Tibial artery (tissue), 4 donors: Measurements from ENCODE around the gene ROR2.

Experiments
- DNase-seq, 2 donors: peaks; one replicate each; pipeline ENCODE4 v3.0.0-alpha.2; 2019
- H3K27ac ChIP-seq, 2 donors: fragments of 200-600 bp; sonication (generic) in 1 of 2; 1 replicate in 1 of 2; 2 replicates in 1 of 2; pipeline ENCODE4 v1.5.1; 2018 to 2019; ENCODE audit warnings: mild to moderate bottlenecking in 1 of 2
- H3K27me3 ChIP-seq, 2 donors: fragments of 200-600 bp; sonication (generic) in 1 of 2; one replicate each; pipeline versions ENCODE4 v1.5.1 to v1.6.0; 2016 to 2019
- H3K36me3 ChIP-seq, 3 donors: fragments of 200-600 bp; sonication (generic) in 2 of 3; one replicate each; pipeline ENCODE4 v1.5.1; 2016 to 2019; ENCODE audit warnings: mild to moderate bottlenecking in 2 of 3
- H3K4me1 ChIP-seq, 4 donors: fragments of 200-600 bp; sonication (generic) in 2 of 4; 1 replicate in 3 of 4; 2 replicates in 1 of 4; pipeline ENCODE4 v1.5.1; 2016 to 2019
- H3K4me3 ChIP-seq, 2 donors: fragments of 200-600 bp; sonication (generic) in 1 of 2; 1 replicate in 1 of 2; 2 replicates in 1 of 2; pipeline ENCODE4 v1.5.1; 2018 to 2019; ENCODE audit warnings: mild to moderate bottlenecking in 2 of 2
- H3K9me3 ChIP-seq, 3 donors: fragments of 200-600 bp; sonication (generic) in 1 of 3; one replicate each; pipeline ENCODE4 v1.5.1; 2016 to 2019
- intact Hi-C: fragments of 100-400 bp; cut with DNase I; formaldehyde crosslinking; loops from one replicate; pipeline ENCODE4 v1.15.0; 2023; ENCODE audit warnings: low total_unique reads
- TF ChIP-seq, protein P1 (sequence below), 2 experiments: fragments of 200-600 bp in 1 of 2; fragments of 450-650 bp in 1 of 2; IDR thresholded peaks; one replicate each; pipeline ENCODE4 v1.5.1; 2017 to 2019; ENCODE audit warnings: antibody characterized with exemption in 2 of 2, mild to moderate bottlenecking in 1 of 2, moderate library complexity in 1 of 2

The ROR2 gene

DNA sequence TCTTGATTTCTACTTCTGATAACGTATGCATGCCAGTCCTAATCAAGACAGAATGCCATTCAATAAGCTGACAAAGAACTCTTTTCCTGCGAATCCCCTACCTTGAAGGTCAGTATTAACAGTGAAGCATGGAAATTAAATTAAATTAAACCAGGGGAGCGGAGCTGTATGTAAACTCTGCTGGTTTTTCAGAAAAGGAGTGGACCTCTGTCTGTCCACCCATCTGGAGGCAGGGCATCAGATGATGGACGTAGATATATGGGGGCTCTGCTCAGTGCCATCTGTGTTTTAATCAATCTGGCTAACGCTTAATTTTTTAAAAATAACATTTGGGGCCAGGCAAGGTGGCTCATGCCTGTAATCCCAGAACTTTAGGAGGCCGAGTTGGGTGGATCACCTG is 101.9 kb downstream of the ROR2 start:
- no peaks in the 10 kb centered on the region for H3K27me3 ChIP-seq
- TF ChIP-seq, protein P1, sequence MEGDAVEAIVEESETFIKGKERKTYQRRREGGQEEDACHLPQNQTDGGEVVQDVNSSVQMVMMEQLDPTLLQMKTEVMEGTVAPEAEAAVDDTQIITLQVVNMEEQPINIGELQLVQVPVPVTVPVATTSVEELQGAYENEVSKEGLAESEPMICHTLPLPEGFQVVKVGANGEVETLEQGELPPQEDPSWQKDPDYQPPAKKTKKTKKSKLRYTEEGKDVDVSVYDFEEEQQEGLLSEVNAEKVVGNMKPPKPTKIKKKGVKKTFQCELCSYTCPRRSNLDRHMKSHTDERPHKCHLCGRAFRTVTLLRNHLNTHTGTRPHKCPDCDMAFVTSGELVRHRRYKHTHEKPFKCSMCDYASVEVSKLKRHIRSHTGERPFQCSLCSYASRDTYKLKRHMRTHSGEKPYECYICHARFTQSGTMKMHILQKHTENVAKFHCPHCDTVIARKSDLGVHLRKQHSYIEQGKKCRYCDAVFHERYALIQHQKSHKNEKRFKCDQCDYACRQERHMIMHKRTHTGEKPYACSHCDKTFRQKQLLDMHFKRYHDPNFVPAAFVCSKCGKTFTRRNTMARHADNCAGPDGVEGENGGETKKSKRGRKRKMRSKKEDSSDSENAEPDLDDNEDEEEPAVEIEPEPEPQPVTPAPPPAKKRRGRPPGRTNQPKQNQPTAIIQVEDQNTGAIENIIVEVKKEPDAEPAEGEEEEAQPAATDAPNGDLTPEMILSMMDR (IDR thresholded peaks at IDR 0.05): no peak
- H3K9me3 ChIP-seq: no peaks in the 10 kb centered on the region
- peaks cover 0 to 16% (median 12%) of the 10 kb centered on the region in 4 donors for H3K4me1 ChIP-seq
- no peak for DNase-seq
- intact Hi-C loops: loop anchor here (10.0 kb wide), 1 partner anchor 793 kb away; no protein-coding TSS in a partner anchor
- no peaks in the 10 kb centered on the region for H3K36me3 ChIP-seq
- H3K4me3 ChIP-seq: no peak overlapping the region
- H3K27ac ChIP-seq: no peak overlapping the region

DNA sequence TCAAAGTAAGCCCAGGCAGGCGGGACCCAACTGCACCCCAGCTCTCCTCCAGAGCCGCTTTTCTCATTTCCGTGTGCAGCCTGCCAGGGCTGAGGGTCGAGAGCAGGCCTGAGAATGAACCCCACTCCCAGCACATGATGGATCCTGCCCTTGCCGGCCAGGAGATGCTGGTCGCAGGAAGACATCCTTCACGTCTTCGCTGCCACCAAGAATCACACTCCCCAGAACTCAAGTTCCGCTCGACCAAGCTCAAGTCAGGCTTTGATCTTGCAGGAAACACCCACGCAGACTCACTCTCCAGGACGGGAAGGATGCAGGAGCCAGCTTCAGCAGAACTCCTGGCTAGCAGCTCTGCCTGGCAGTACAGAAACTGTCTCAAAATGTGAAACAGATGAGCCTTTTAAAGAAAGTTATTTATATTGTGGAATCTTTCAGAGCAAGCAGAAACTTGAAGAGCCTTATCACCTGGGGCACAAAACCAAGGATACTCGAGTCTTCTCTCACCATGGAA is 102.4 kb downstream of the ROR2 start:
- Histone ChIP-seq H3K9me3 (no peaks in the 10 kb centered on the region), H3K27me3 (no peaks in the 10 kb centered on the region), H3K36me3 (no peaks in the 10 kb centered on the region), H3K27ac (no peak overlapping the region), H3K4me1 (peaks cover 0 to 18% (median 13%) of the 10 kb centered on the region in 4 donors), H3K4me3 (no peak overlapping the region)
- TF ChIP-seq, protein P1 (IDR thresholded peaks at IDR 0.05): no peak
- intact Hi-C loops: loop anchor here (10.0 kb wide), 1 partner anchor 793 kb away; no protein-coding TSS in a partner anchor
- no peak for DNase-seq

DNA sequence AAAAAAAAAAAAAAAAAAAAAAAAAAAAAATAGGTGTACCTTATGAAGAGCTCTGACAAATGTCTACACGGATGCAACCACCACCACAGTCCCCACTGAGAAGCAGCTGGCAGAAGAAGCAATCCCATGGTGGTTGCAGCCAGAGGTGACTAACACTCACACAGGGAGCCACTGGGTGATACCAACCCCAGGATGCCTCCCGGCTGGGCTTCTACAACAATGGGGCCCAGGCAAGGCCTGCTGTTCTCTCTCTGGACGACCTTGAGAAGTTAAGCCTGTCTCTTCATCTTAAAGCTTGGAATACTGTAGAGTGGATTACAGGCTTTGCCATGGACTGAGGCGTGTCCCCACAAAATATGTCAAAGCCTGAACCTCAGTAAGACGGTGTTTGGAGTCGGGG is 104.1 kb downstream of the ROR2 start:
- H3K36me3 ChIP-seq: no peaks in the 10 kb centered on the region
- H3K27ac ChIP-seq: no peak overlapping the region
- TF ChIP-seq, protein P1 (IDR thresholded peaks at IDR 0.05): no peak
- peaks cover 0 to 18% (median 13%) of the 10 kb centered on the region in 4 donors for H3K4me1 ChIP-seq
- no peaks in the 10 kb centered on the region for H3K9me3 ChIP-seq
- no peak for DNase-seq
- no peak overlapping the region for H3K4me3 ChIP-seq
- no peaks in the 10 kb centered on the region for H3K27me3 ChIP-seq
- intact Hi-C loops: loop anchor here (10.0 kb wide), 1 partner anchor 791 kb away; no protein-coding TSS in a partner anchor

DNA sequence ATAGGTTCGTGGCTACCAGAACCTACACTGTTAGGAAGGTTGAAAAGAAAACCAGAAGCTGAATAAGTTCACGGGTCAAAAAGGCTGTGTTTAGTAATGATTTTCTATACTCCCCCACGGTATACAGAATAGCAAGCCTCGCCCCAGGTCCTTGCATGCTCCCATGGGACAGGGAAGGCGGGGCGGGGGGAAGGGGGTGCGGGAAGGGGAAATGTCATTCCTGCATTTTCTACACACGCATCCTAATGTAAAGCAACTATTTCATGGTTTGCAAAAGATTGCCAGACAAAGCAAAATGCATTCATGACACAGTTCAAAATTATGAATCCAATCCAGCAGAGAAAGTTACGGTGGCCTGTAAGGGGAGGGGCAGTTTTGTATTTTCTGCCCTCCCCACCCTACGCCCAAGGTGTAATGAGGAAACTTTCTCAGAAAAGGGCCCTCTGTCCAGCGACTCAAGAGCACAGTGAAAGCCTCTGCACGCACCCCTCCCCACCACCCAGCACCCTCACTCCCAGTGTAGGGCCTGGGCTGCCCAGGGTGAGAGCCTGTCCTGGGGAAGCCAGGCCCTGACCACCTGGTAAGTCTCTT is 105.2 kb downstream of the ROR2 start:
- TF ChIP-seq, protein P1 (IDR thresholded peaks at IDR 0.05): no peak
- peaks cover 0 to 18% (median 13%) of the 10 kb centered on the region in 4 donors for H3K4me1 ChIP-seq
- H3K4me3 ChIP-seq: no peak overlapping the region
- no peak for DNase-seq
- intact Hi-C loops: loop anchor here (10.0 kb wide), 1 partner anchor 790 kb away; no protein-coding TSS in a partner anchor
- peak overlapping the region in 1 of 2 donors; percentile 53 for H3K27ac ChIP-seq
- no peaks in the 10 kb centered on the region for H3K9me3 ChIP-seq
- H3K36me3 ChIP-seq: no peaks in the 10 kb centered on the region
- no peaks in the 10 kb centered on the region for H3K27me3 ChIP-seq

DNA sequence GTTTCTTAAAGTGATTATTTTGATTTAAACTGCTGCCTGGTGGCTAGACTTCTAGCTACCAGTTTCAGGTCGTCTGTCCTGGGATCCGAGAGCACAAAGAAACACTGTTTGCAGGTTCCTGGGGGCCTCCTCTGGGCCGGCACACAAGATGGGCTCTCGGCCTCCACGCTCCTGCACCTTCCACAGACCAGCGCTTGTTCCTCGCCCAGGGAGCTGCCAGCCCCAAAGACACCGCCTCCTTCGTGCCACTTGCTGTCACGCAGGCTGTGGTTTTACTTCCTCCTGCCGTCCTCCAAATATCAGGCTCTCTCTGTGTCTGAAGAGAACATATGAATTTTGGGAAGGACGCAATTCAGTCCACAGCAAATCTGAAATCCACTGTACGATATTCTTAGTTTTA is 105.8 kb downstream of the ROR2 start:
- Histone ChIP-seq H3K36me3 (no peaks in the 10 kb centered on the region), H3K4me1 (peaks cover 0 to 18% (median 13%) of the 10 kb centered on the region in 4 donors), H3K27ac (peak overlapping the region; percentile 33 to 53), H3K9me3 (no peaks in the 10 kb centered on the region), H3K27me3 (no peaks in the 10 kb centered on the region), H3K4me3 (peak overlapping the region in 1 of 2 donors; percentile 31)
- intact Hi-C loops: loop anchor here (10.0 kb wide), 1 partner anchor 789 kb away; no protein-coding TSS in a partner anchor
- DNase-seq: peak in 1 of 2 donors; percentile 49
- TF ChIP-seq, protein P1 (IDR thresholded peaks at IDR 0.05): no peak
